BLaER1 (cell line): Measurements from ENCODE around the gene PCSK5.

Experiments used
- H3K27ac ChIP-seq: shearing (Covaris generic); formaldehyde crosslinking; 2 replicates; pipeline ENCODE4 v1.8.1; 2022
- H3K27me3 ChIP-seq: shearing (Covaris generic); formaldehyde crosslinking; 2 replicates; pipeline ENCODE4 v1.8.1; 2022
- H3K36me3 ChIP-seq: shearing (Covaris generic); formaldehyde crosslinking; 2 replicates; pipeline ENCODE4 v1.8.1; 2022
- H3K4me1 ChIP-seq: shearing (Covaris generic); formaldehyde crosslinking; 2 replicates; pipeline ENCODE4 v1.8.1; 2022
- H3K4me2 ChIP-seq: shearing (Covaris generic); formaldehyde crosslinking; 2 replicates; pipeline ENCODE4 v1.8.1; 2022
- H3K4me3 ChIP-seq: shearing (Covaris generic); formaldehyde crosslinking; 2 replicates; pipeline ENCODE4 v1.8.1; 2022
- H3K9ac ChIP-seq: shearing (Covaris generic); formaldehyde crosslinking; 2 replicates; pipeline ENCODE4 v1.8.1; 2022
- H3K9me3 ChIP-seq: shearing (Covaris generic); formaldehyde crosslinking; 2 replicates; pipeline ENCODE4 v1.8.1; 2022
- H4K20me1 ChIP-seq: shearing (Covaris generic); formaldehyde crosslinking; 2 replicates; pipeline ENCODE4 v1.8.1; 2022
- Cebpa-rat ChIP-seq: shearing (Covaris generic); IDR thresholded peaks from 2 replicates; pipeline ENCODE4 v1.8.1; 2022

PCSK5 gene

GRCh38 chr9:75938946-75939345, 48.5 kb downstream of the PCSK5 start:
- Histone ChIP-seq H3K4me3 (no peak overlapping the region), H3K4me1 (no peaks in the 10 kb centered on the region), H4K20me1 (no peaks in the 10 kb centered on the region), H3K9ac (no peak overlapping the region), H3K4me2 (no peak overlapping the region), H3K36me3 (no peaks in the 10 kb centered on the region), H3K27ac (no peak overlapping the region), H3K9me3 (0 out of 2 replicates have a peak, but pooled peaks cover 5% of the 10 kb centered on the region), H3K27me3 (no peaks in the 10 kb centered on the region)
- TF ChIP-seq Cebpa-rat, result no peak

GRCh38 chr9:75939536-75940111, 49.2 kb downstream of the PCSK5 start:
- no peak overlapping the region for H3K4me2 ChIP-seq
- no peak overlapping the region for H3K27ac ChIP-seq
- no peak overlapping the region for H3K4me3 ChIP-seq
- no peaks in the 10 kb centered on the region for H4K20me1 ChIP-seq
- H3K36me3 ChIP-seq, result no peaks in the 10 kb centered on the region
- H3K9me3 ChIP-seq, result 0 out of 2 replicates have a peak, but pooled peaks cover 5% of the 10 kb centered on the region
- no peaks in the 10 kb centered on the region for H3K27me3 ChIP-seq
- no peak for TF ChIP-seq Cebpa-rat
- no peak overlapping the region for H3K9ac ChIP-seq
- no peaks in the 10 kb centered on the region for H3K4me1 ChIP-seq

GRCh38 chr9:75941066-75941465, 50.6 kb downstream of the PCSK5 start:
- H3K9ac ChIP-seq, result no peak overlapping the region
- no peaks in the 10 kb centered on the region for H3K4me1 ChIP-seq
- H3K4me2 ChIP-seq, result no peak overlapping the region
- no peak overlapping the region for H3K27ac ChIP-seq
- H3K4me3 ChIP-seq, result no peak overlapping the region
- H3K36me3 ChIP-seq, result no peaks in the 10 kb centered on the region
- H3K27me3 ChIP-seq, result no peaks in the 10 kb centered on the region
- TF ChIP-seq Cebpa-rat, result no peak
- H4K20me1 ChIP-seq, result no peaks in the 10 kb centered on the region
- 0 out of 2 replicates have a peak, but pooled peaks cover 5% of the 10 kb centered on the region for H3K9me3 ChIP-seq

- Histone ChIP-seq H3K4me1 (no peaks in the 10 kb centered on the region), H3K9ac (no peak overlapping the region), H3K27me3 (no peaks in the 10 kb centered on the region), H3K9me3 (0 out of 2 replicates have a peak, but pooled peaks cover 5% of the 10 kb centered on the region), H4K20me1 (no peaks in the 10 kb centered on the region), H3K4me2 (no peak overlapping the region), H3K27ac (no peak overlapping the region), H3K4me3 (no peak overlapping the region), H3K36me3 (no peaks in the 10 kb centered on the region)
- TF ChIP-seq Cebpa-rat, result no peak
Measured at GRCh38 chr9:75941577-75942311, 51.3 kb downstream of the PCSK5 start.

- H3K4me3 ChIP-seq, result no peak overlapping the region
- H3K4me2 ChIP-seq, result no peak overlapping the region
Measured at GRCh38 chr9:75946766-75947165, 56.3 kb downstream of the PCSK5 start.

GRCh38 chr9:75947233-75947632, 56.8 kb downstream of the PCSK5 start:
- Histone ChIP-seq H3K4me1 (no peaks in the 10 kb centered on the region), H3K36me3 (no peaks in the 10 kb centered on the region), H3K9me3 (no peaks in the 10 kb centered on the region), H3K4me2 (no peak overlapping the region), H3K27ac (no peak overlapping the region), H3K27me3 (no peaks in the 10 kb centered on the region), H3K9ac (no peak overlapping the region), H3K4me3 (no peak overlapping the region), H4K20me1 (no peaks in the 10 kb centered on the region)
- TF ChIP-seq Cebpa-rat, result no peak

More at GRCh38 chr9:75946766-75947165, 56.3 kb downstream of the PCSK5 start:
- H3K27me3 ChIP-seq, result no peaks in the 10 kb centered on the region
- H3K27ac ChIP-seq, result no peak overlapping the region
- H4K20me1 ChIP-seq, result no peaks in the 10 kb centered on the region
- H3K9ac ChIP-seq, result no peak overlapping the region
- H3K9me3 ChIP-seq, result no peaks in the 10 kb centered on the region
- H3K36me3 ChIP-seq, result no peaks in the 10 kb centered on the region
- H3K4me1 ChIP-seq, result no peaks in the 10 kb centered on the region
- no peak for TF ChIP-seq Cebpa-rat

- Histone ChIP-seq H3K27ac (no peak overlapping the region), H3K4me3 (no peak overlapping the region), H3K4me1 (no peaks in the 10 kb centered on the region), H3K9ac (no peak overlapping the region), H3K36me3 (no peaks in the 10 kb centered on the region), H3K4me2 (no peak overlapping the region), H3K27me3 (no peaks in the 10 kb centered on the region), H4K20me1 (no peaks in the 10 kb centered on the region), H3K9me3 (no peaks in the 10 kb centered on the region)
- TF ChIP-seq Cebpa-rat, result no peak
Measured at GRCh38 chr9:75950998-75951397, 60.5 kb downstream of the PCSK5 start.

GRCh38 chr9:75953218-75953617, 62.7 kb downstream of the PCSK5 start:
- Histone ChIP-seq H3K27ac (no peak overlapping the region), H3K4me3 (no peak overlapping the region), H3K4me2 (no peak overlapping the region), H3K4me1 (no peaks in the 10 kb centered on the region), H3K36me3 (no peaks in the 10 kb centered on the region), H4K20me1 (no peaks in the 10 kb centered on the region), H3K9ac (no peak overlapping the region), H3K27me3 (no peaks in the 10 kb centered on the region), H3K9me3 (no peaks in the 10 kb centered on the region)
- TF ChIP-seq Cebpa-rat, result no peak

- no peaks in the 10 kb centered on the region for H3K36me3 ChIP-seq
- TF ChIP-seq Cebpa-rat, result no peak
- H3K4me1 ChIP-seq, result no peaks in the 10 kb centered on the region
- no peak overlapping the region for H3K4me3 ChIP-seq
- H3K4me2 ChIP-seq, result no peak overlapping the region
- H3K27ac ChIP-seq, result no peak overlapping the region
- H3K9me3 ChIP-seq, result no peaks in the 10 kb centered on the region
- H4K20me1 ChIP-seq, result no peaks in the 10 kb centered on the region
- H3K27me3 ChIP-seq, result no peaks in the 10 kb centered on the region
- no peak overlapping the region for H3K9ac ChIP-seq
Measured at GRCh38 chr9:75956161-75956560, 65.7 kb downstream of the PCSK5 start.

GRCh38 chr9:75957116-75957515, 66.6 kb downstream of the PCSK5 start:
- no peak for TF ChIP-seq Cebpa-rat
- Histone ChIP-seq H3K4me2 (no peak overlapping the region), H3K4me1 (peaks cover 5% of the 10 kb centered on the region), H4K20me1 (no peaks in the 10 kb centered on the region), H3K27me3 (no peaks in the 10 kb centered on the region), H3K27ac (no peak overlapping the region), H3K9me3 (no peaks in the 10 kb centered on the region), H3K36me3 (no peaks in the 10 kb centered on the region), H3K4me3 (no peak overlapping the region), H3K9ac (no peak overlapping the region)
